ENCODE results near the gene MEIOSIN. TPM values are rescaled to one million over a fixed set of nuclear protein-coding genes. Genes with fewer than 3 reads are reported as not detected.
"Not testable (repeated sequence)": the region's sequence is repeated elsewhere in the genome, so short reads cannot be mapped to it uniquely, and the experiment has no call there.

The MEIOSIN gene
- total RNA-seq, 1 experiment from 2014 or later = not detected

DNA sequence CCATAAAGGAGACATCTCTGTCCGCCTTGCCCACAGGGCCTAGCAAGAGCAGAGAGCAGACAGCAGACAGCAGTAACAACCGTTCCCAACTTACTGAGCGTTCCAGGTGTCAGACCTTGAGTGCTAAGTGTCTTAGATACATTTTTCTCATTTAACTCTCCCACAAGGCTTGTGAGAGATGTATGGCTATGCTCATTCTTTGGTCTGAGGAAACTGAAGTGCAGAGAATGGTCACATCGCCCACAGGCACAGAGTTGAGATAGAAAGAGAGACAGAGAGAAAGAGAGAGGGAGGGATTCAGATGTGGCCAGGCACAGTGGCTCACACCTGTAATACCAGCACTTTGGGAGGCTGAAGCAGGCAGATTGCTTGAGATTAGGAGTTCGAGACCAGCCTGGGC lies 14.3 kb downstream of the MEIOSIN start:
- POLR2A ChIA-PET (ENCODE audit: unreplicated experiment) = no interaction called here
- no peak for DNase-seq
- no peak overlapping the region for H3K27ac ChIP-seq
- no peak overlapping the region for H2AFZ ChIP-seq
- BruUV-seq (replicated peaks) = no TSS peak
- no peaks in the 10 kb centered on the region for H3K9me3 ChIP-seq (ENCODE audit: insufficient read depth, low read depth)
- H3K4me3 ChIP-seq = no peak overlapping the region
- H3K4me1 ChIP-seq (replicated peaks; ENCODE audit: insufficient read depth) = peaks cover 8% of the 10 kb centered on the region
- no peak for TF ChIP-seq EZH2 (IDR thresholded peaks at IDR 0.05; ENCODE audit: low read depth)
- TF ChIP-seq, protein P1, sequence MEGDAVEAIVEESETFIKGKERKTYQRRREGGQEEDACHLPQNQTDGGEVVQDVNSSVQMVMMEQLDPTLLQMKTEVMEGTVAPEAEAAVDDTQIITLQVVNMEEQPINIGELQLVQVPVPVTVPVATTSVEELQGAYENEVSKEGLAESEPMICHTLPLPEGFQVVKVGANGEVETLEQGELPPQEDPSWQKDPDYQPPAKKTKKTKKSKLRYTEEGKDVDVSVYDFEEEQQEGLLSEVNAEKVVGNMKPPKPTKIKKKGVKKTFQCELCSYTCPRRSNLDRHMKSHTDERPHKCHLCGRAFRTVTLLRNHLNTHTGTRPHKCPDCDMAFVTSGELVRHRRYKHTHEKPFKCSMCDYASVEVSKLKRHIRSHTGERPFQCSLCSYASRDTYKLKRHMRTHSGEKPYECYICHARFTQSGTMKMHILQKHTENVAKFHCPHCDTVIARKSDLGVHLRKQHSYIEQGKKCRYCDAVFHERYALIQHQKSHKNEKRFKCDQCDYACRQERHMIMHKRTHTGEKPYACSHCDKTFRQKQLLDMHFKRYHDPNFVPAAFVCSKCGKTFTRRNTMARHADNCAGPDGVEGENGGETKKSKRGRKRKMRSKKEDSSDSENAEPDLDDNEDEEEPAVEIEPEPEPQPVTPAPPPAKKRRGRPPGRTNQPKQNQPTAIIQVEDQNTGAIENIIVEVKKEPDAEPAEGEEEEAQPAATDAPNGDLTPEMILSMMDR (conservative IDR thresholded peaks at IDR 0.05) = no peak
- H3K36me3 ChIP-seq (ENCODE audit: low read depth) = no peaks in the 10 kb centered on the region
- CTCF ChIA-PET = interaction anchor here (0.5 kb wide), 1 partner anchor 54 kb away, joined by 5 read pairs; no protein-coding TSS in a partner anchor
- H3K4me2 ChIP-seq = no peak overlapping the region
- H3K9me2 ChIP-seq (ENCODE audit: insufficient read depth) = no peaks in the 10 kb centered on the region
- H3F3A ChIP-seq (ENCODE audit: insufficient read depth, low read depth) = peaks cover 12% of the 10 kb centered on the region
- H3K79me2 ChIP-seq (ENCODE audit: low read depth) = no peaks in the 10 kb centered on the region
- H3K27me3 ChIP-seq (ENCODE audit: insufficient read depth, low read depth) = no peaks in the 10 kb centered on the region
- no peaks in the 10 kb centered on the region for H4K20me1 ChIP-seq (ENCODE audit: insufficient read depth)
- intact Hi-C loops (cut with micrococcal nuclease; ENCODE audit: unreplicated experiment) = no loop called here

DNA sequence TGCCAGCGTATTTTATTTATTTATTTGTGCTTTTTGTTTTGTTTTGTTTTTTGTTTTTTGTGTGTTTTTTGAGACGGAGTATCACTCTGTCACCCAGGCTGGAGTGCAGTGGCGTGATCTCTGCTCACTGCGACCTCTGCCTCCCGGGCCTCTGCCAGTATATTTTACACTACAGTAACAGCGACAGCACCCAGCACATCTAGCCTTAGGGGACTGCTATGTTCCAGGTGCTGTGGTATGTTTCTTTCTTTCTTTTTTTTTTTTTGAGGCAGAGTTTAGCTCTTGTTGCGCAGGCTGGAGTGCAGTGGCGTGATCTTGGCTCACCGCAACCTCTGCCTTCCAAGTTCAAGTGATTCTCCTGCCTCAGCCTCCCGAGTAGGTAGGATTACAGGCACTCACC lies 18.2 kb downstream of the MEIOSIN start:
- H3K4me2 ChIP-seq; BruUV-seq (replicated peaks); intact Hi-C loops (cut with micrococcal nuclease; ENCODE audit: unreplicated experiment); H3F3A ChIP-seq (ENCODE audit: insufficient read depth, low read depth); H3K36me3 ChIP-seq (ENCODE audit: low read depth); H3K4me3 ChIP-seq; POLR2A ChIA-PET (ENCODE audit: unreplicated experiment); H2AFZ ChIP-seq; H3K9me3 ChIP-seq (ENCODE audit: insufficient read depth, low read depth); H3K27me3 ChIP-seq (ENCODE audit: insufficient read depth, low read depth); H3K4me1 ChIP-seq (replicated peaks; ENCODE audit: insufficient read depth); DNase-seq; H3K79me2 ChIP-seq (ENCODE audit: low read depth); CTCF ChIA-PET; H3K27ac ChIP-seq; H3K9me2 ChIP-seq (ENCODE audit: insufficient read depth); H4K20me1 ChIP-seq (ENCODE audit: insufficient read depth): not testable (repeated sequence)

GRCh38 chr19:45752639-45753038 lies 19.4 kb downstream of the MEIOSIN start:
- H2AFZ ChIP-seq = no peak overlapping the region

More at GRCh38 chr19:45752639-45753038, 19.4 kb downstream of the MEIOSIN start:
- peaks cover 10% of the 10 kb centered on the region for H3K4me1 ChIP-seq (replicated peaks; ENCODE audit: insufficient read depth)
- CTCF ChIA-PET = interaction anchor here (0.7 kb wide), 1 partner anchor 1015 kb away, joined by 9 read pairs; no protein-coding TSS in a partner anchor
- no peak for DNase-seq
- H3K4me3 ChIP-seq = no peak overlapping the region
- H3K27ac ChIP-seq = no peak overlapping the region
- no peaks in the 10 kb centered on the region for H3K36me3 ChIP-seq (ENCODE audit: low read depth)
- BruUV-seq (replicated peaks) = no TSS peak
- no peak overlapping the region for H3K4me2 ChIP-seq
- H3F3A ChIP-seq (ENCODE audit: insufficient read depth, low read depth) = peaks cover under 1% of the 10 kb centered on the region
- H3K27me3 ChIP-seq (ENCODE audit: insufficient read depth, low read depth) = no peaks in the 10 kb centered on the region
- H3K9me3 ChIP-seq (ENCODE audit: insufficient read depth, low read depth) = no peaks in the 10 kb centered on the region
- POLR2A ChIA-PET (ENCODE audit: unreplicated experiment) = interaction anchor here (0.5 to 0.6 kb wide), 3 partner anchors 36 to 103 kb away, joined by 3 to 25 read pairs (median 4); no protein-coding TSS in a partner anchor
- TF ChIP-seq, protein P1 (conservative IDR thresholded peaks at IDR 0.05) = no peak
- TF ChIP-seq EZH2 (IDR thresholded peaks at IDR 0.05; ENCODE audit: low read depth) = no peak
- no peaks in the 10 kb centered on the region for H3K79me2 ChIP-seq (ENCODE audit: low read depth)
- intact Hi-C loops (cut with micrococcal nuclease; ENCODE audit: unreplicated experiment) = no loop called here
- no peaks in the 10 kb centered on the region for H3K9me2 ChIP-seq (ENCODE audit: insufficient read depth)
- H4K20me1 ChIP-seq (ENCODE audit: insufficient read depth) = no peaks in the 10 kb centered on the region

Data from PC-9 (cell line).